Stimulated activated CD4-positive, alpha-beta T cell treated with anti-CD3 and anti-CD28 coated beads, Interleukin-4, amount 100 ng/mL, for 24 hours (primary cell): ENCODE results near the gene PRRX2.

Experiments used
- DNase-seq: peaks from one replicate; pipeline ENCODE4 v3.0.0-alpha.2; 2020

The PRRX2 gene

DNA sequence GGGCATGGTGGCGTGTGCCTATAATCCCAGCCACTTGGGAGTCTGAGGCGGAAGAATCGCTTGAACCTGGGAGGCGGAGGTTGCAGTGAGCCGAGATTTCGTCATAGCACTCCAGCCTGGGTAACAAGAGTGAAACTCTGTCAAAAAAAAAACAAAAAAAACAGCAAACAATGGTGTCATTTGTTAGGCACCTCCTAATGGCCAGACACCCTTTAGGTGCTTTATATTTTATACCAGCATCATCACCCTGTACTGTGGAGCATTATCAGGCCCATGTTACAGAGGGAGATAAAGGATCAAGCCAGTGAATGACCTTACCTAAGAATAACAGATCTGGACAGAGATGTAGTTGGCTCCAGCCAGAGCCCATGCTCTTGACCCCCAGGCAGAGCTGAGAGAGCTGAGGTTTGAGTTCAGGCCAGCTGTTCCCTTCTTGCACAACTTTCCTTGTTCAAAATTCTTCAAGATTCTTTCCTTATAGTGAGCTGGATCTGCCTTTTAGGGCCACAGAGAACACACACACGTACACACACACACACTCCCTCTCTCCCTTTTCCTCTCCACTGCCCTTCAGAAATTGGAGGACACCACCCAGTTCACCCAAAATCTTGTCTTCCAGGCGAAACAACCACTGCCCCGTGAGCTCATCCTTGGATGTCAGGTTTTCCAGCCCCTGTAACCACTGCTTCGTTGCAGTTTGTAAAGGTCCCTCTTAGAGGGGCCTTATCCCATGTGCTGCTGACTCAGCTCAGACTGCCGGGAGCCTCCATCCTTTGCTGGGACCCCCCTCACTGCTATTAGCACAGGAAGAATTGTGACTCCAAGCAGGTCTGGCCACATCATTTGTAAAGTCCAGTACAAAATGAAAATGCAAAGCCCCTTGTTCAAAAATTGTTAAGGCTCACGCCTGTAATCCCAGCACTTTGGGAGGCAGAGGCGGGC, 97.8 kb downstream of the PRRX2 start:
- no peak for DNase-seq

DNA sequence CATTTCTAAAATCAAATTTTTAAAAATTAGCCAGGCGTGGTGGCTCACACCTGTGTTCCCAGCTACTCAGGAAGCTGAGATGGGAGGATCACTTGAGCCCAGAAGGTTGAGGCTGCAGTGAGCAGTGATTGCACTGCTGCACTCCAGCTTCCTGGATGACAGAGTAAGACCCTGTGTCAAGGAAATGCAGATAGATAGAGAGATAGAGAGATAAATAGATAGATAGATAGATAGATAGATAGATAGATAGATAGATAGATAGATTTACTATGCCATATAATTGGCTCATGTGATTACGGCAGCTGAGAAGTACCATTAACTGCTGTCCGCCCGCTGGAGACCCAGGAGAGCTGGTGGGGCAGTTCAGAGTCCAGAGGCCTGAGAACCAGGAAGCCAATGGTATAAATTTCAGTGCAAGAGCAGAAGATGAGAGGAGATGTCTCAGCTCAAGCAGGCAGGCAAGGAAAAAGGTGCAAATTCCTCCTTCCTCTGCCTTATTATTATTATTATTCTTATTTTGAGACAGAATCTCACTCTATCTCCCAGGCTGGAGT, 100.4 kb downstream of the PRRX2 start:
- no peak for DNase-seq

DNA sequence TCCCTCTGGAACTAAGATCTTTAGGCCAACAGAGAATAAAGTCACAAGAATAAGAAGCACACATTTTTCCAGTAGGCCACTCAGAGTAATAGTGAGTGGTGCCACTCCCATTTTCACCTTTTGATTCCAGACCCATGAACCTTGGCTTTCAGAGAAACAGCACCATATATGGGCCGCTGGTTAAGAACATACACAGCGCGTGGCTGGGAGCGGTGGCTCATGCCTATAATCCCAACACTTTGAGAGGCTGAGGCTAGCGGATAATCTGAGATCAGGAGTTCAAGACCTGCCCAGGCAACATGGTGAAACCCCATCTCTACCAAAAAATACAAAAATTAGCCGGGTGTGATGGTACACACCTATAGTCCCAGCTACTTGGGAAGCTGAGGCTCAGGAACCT, 103.0 kb downstream of the PRRX2 start:
- no peak for DNase-seq

DNA sequence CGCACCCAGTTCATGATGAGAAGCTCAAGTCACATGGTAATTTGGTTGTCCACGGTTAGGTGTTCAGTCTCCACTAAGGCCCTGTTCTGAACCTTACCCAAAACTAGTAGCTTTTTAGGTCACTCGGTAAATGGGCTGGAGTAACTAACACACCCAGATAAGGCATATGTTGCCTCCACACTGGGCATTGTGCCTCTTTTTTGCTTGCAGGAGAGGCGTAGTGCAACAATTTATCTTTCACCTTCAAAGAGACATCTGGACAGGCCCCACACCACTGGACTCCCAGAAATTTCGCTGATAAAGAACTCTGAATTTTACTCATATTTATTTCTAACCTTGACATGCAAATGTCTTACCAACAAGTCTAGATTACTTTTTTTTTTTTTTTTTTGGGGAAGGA, 104.2 kb downstream of the PRRX2 start:
- DNase-seq: no peak

DNA sequence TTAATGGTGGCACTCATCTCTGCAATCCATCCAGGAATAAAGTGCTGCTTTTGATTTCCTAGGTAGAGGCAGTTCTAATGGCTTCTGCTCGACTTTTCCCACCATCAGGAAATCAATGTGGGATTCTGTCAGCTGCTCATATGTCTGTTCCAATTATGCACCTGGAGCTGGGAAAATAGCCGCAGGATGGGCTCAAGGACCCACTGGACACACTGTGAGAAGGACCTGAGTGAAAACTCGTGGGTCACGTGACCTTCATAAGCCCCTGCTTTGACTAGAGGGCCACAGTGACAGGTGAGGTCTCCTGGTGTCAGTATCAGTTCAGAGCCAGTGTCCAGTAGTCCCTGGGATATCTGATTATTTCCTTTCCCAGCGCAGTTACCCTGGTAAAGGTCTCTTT, 105.3 kb downstream of the PRRX2 start:
- no peak for DNase-seq
